OCI-LY7 (cell line): Measurements from ENCODE around the gene ZNF669.
A peak's percentile ranks its signal among the peaks of the same experiment; 100 is the strongest.

Experiments used
- EZH2phosphoT487 ChIP-seq: fragments of 200-600 bp; sonication (generic); IDR thresholded peaks from 2 replicates; pipeline ENCODE4 v1.6.1; 2018; ENCODE audit warnings: low read depth, borderline replicate concordance, mild to moderate bottlenecking, mixed run types, antibody characterized with exemption, low read length, moderate library complexity, mixed read lengths
- TF ChIP-seq, protein P1 (sequence below): fragments of 200-600 bp; sonication (generic); conservative IDR thresholded peaks from 2 replicates; pipeline ENCODE4 v1.5.1; 2014; ENCODE audit warnings: mild to moderate bottlenecking, antibody characterized with exemption, low read length, moderate library complexity, mixed read lengths

DNA sequence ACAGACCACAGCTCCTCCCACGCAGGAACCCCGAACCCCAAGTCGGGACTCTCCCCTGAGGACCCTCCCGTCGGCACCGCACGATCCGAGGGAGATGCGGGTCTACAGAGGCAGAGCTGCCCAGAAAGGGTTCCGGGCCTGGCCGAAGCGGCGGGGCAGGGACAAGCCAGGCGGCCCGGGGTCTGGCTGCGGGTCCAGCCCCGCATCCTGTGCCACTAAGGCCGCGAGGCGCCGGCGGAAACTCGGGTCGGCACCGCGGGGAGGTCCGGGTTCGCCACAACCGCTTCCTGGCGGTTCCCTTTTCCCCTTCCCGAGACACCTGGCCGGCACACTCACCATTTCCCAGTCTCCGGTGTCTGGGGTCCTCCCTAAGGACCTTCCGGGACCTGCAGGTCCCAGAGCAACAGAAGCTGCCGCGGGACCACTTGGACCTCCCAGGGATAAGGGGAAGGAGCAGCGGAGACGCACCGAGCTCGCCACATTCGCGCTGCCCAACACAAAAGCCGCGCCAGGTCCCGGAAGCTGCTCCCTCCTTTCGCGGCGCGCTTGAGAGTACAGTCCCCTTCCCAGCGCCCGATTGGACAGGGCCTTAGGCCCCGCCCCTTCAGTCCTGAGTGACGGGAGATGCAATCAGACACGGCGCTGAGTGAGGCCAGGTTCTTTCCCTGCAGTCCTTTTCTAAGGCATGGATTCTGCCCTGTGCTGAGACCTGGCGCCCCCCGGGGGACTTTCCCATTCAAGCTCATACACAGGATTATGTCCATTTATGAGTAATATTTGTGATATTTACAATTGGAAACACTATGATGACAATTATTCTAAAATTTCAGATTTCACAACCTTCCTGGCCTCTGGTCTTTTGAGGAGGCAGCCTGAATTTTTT lies 25.7 kb downstream of the ZNF669 start, which contains the start of gene ZNF670:
- TF ChIP-seq, protein P1, sequence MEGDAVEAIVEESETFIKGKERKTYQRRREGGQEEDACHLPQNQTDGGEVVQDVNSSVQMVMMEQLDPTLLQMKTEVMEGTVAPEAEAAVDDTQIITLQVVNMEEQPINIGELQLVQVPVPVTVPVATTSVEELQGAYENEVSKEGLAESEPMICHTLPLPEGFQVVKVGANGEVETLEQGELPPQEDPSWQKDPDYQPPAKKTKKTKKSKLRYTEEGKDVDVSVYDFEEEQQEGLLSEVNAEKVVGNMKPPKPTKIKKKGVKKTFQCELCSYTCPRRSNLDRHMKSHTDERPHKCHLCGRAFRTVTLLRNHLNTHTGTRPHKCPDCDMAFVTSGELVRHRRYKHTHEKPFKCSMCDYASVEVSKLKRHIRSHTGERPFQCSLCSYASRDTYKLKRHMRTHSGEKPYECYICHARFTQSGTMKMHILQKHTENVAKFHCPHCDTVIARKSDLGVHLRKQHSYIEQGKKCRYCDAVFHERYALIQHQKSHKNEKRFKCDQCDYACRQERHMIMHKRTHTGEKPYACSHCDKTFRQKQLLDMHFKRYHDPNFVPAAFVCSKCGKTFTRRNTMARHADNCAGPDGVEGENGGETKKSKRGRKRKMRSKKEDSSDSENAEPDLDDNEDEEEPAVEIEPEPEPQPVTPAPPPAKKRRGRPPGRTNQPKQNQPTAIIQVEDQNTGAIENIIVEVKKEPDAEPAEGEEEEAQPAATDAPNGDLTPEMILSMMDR: peak; percentile 65
- no peak for TF ChIP-seq EZH2phosphoT487
